OCI-LY3 (cell line): ENCODE data around the gene ZNF775.

Source experiments
- H2AFZ ChIP-seq: fragments of 200-600, 300-600 bp; shearing (Covaris generic); 2 replicates; pipeline ENCODE4 v1.6.0; 2014; ENCODE audit warnings: antibody characterized with exemption, low read depth, low read length
- H3K27ac ChIP-seq: fragments of 200-600, 300-600 bp; sonication (generic); 2 replicates; pipeline ENCODE4 v1.5.1; 2014; ENCODE audit warnings: mild to moderate bottlenecking, low read length, moderate library complexity, mixed read lengths
- H3K27me3 ChIP-seq: fragments of 200-600, 300-600 bp; sonication (generic); 2 replicates; pipeline ENCODE4 v1.6.1; 2014; ENCODE audit warnings: low read depth, low read length, mixed read lengths
- H3K36me3 ChIP-seq: fragments of 200-600, 300-600 bp; sonication (generic); replicated peaks from 2 replicates; pipeline ENCODE3; 2014; ENCODE audit warnings: low read depth, low read length, mixed read lengths
- H3K4me1 ChIP-seq: fragments of 300-600, 200-600 bp; sonication (generic); 2 replicates; pipeline ENCODE4 v1.6.1; 2014; ENCODE audit warnings: low read length, mixed read lengths
- H3K4me2 ChIP-seq: fragments of 200-600, 300-600 bp; sonication (generic); 2 replicates; pipeline ENCODE4 v1.6.1; 2014; ENCODE audit warnings: low read length, mixed read lengths
- H3K4me3 ChIP-seq: fragments of 300-600, 200-600 bp; sonication (generic); 2 replicates; pipeline ENCODE4 v1.5.1; 2014; ENCODE audit warnings: antibody characterized with exemption, mild to moderate bottlenecking, low read length, moderate library complexity
- H3K79me2 ChIP-seq: fragments of 300-600, 200-600 bp; shearing (Covaris generic); 2 replicates; pipeline ENCODE4 v1.6.1; 2014; ENCODE audit warnings: mild to moderate bottlenecking, low read length, mixed read lengths
- H3K9ac ChIP-seq: fragments of 300-600, 200-600 bp; shearing (Covaris generic); 2 replicates; pipeline ENCODE4 v1.6.0; 2014; ENCODE audit warnings: mild to moderate bottlenecking, low read length, moderate library complexity
- H3K9me3 ChIP-seq: fragments of 200-600, 300-600 bp; shearing (Covaris generic); 2 replicates; pipeline ENCODE4 v1.6.1; 2014; ENCODE audit warnings: low read length, mixed read lengths; ENCODE audit not compliant: insufficient read depth
- H4K20me1 ChIP-seq: fragments of 200-600, 300-600 bp; sonication (generic); 2 replicates; pipeline ENCODE4 v1.6.1; 2016; ENCODE audit warnings: low read length, mixed read lengths; ENCODE audit not compliant: insufficient read depth
- CTCF ChIP-seq: fragments of 200-600, 300-600 bp; sonication (generic); IDR thresholded peaks from 2 replicates; pipeline ENCODE4 v1.5.1; 2014; ENCODE audit warnings: antibody characterized with exemption, low read length, low read depth
- EZH2phosphoT487 ChIP-seq: fragments of 200-600 bp; shearing (Covaris generic); IDR thresholded peaks from 2 replicates; pipeline ENCODE4 v1.6.1; 2018; ENCODE audit warnings: antibody characterized with exemption, mixed run types, low read depth

Gene ZNF775

GRCh38 chr7:150378853-150379440, at the start of gene ZNF775:
Gene ZNF775 (plus strand): TSS chr7:150379330. CDS start chr7:150388471, 9,141 bp downstream.
- TF ChIP-seq CTCF (no peak), EZH2phosphoT487 (no peak)
- Histone ChIP-seq H3K4me1 (peaks cover 81% of the 10 kb centered on the region), H3K27ac (peak within 1 kb of the TSS; percentile 93), H2AFZ (no peak within 1 kb of the TSS), H4K20me1 (peaks cover 8% of the 10 kb centered on the region), H3K4me3 (peak within 1 kb of the TSS; percentile 93), H3K4me2 (peak within 1 kb of the TSS; percentile 95), H3K27me3 (no peaks in the 10 kb centered on the region), H3K36me3 (peaks cover 13% of the 10 kb centered on the region), H3K9me3 (no peaks in the 10 kb centered on the region), H3K79me2 (peaks cover 79% of the 10 kb centered on the region), H3K9ac (peak within 1 kb of the TSS; percentile 98)

GRCh38 chr7:150329331-150330120, 49.6 kb upstream of the ZNF775 start:
- H3K9ac ChIP-seq: no peak overlapping the region
- H2AFZ ChIP-seq: no peak overlapping the region
- H4K20me1 ChIP-seq: no peaks in the 10 kb centered on the region
- H3K4me3 ChIP-seq: no peak overlapping the region
- H3K79me2 ChIP-seq: peaks cover 6% of the 10 kb centered on the region
- peaks cover 7% of the 10 kb centered on the region for H3K4me1 ChIP-seq
- TF ChIP-seq CTCF (no peak), EZH2phosphoT487 (no peak)
- no peak overlapping the region for H3K4me2 ChIP-seq
- peaks cover 33% of the 10 kb centered on the region for H3K36me3 ChIP-seq
- no peaks in the 10 kb centered on the region for H3K9me3 ChIP-seq
- H3K27me3 ChIP-seq: no peaks in the 10 kb centered on the region
- no peak overlapping the region for H3K27ac ChIP-seq

- H3K9ac ChIP-seq: no peak overlapping the region
- H3K27ac ChIP-seq: no peak overlapping the region
- H4K20me1 ChIP-seq: no peaks in the 10 kb centered on the region
- H3K27me3 ChIP-seq: no peaks in the 10 kb centered on the region
- no peak overlapping the region for H2AFZ ChIP-seq
- H3K4me3 ChIP-seq: no peak overlapping the region
- no peak overlapping the region for H3K4me2 ChIP-seq
- H3K9me3 ChIP-seq: no peaks in the 10 kb centered on the region
- H3K36me3 ChIP-seq: peaks cover 33% of the 10 kb centered on the region
- no peaks in the 10 kb centered on the region for H3K79me2 ChIP-seq
- TF ChIP-seq CTCF (no peak), EZH2phosphoT487 (no peak)
- peaks cover 7% of the 10 kb centered on the region for H3K4me1 ChIP-seq
These were observed 48.8 kb upstream of the ZNF775 start for GRCh38 chr7:150330211-150330885.
